Activated naive CD4-positive, alpha-beta T cell treated with anti-CD3 and anti-CD28 coated beads, Interleukin-2, amount 10 ng/mL, durations not matched to agents 7 days and 5 days (primary cell): ENCODE data around the gene PDE4DIP.
A peak's percentile ranks its signal among the peaks of the same experiment; 100 is the strongest.
"Not testable (repeated sequence)": the region's sequence is repeated elsewhere in the genome, so short reads cannot be mapped to it uniquely, and the experiment has no call there.

Experiments
- CTCF ChIA-PET: fragments of 350-600 bp; sonication (Branson Sonifier 250); formaldehyde crosslinking; loops from one replicate; lab custom pipeline; 2021; ENCODE audit warnings: antibody characterized with exemption; lab: Charles Lee
- DNase-seq: peaks from one replicate; pipeline ENCODE4 v3.0.0-alpha.2; 2020
- H3K27ac Mint-ChIP-seq: one replicate; pipeline ENCODE4 v1.8.0; 2021; ENCODE audit warnings: mild to moderate bottlenecking, moderate library complexity, mixed read lengths
- H3K27me3 Mint-ChIP-seq: one replicate; pipeline ENCODE4 v1.8.0; 2021; ENCODE audit warnings: mild to moderate bottlenecking, mixed read lengths
- H3K36me3 Mint-ChIP-seq: one replicate; pipeline ENCODE4 v1.8.0; 2021; ENCODE audit warnings: mixed read lengths
- H3K4me1 Mint-ChIP-seq: one replicate; pipeline ENCODE4 v1.8.0; 2021; ENCODE audit warnings: mixed read lengths
- H3K4me3 Mint-ChIP-seq: one replicate; pipeline ENCODE4 v1.8.0; 2021; ENCODE audit warnings: mild to moderate bottlenecking, moderate library complexity, mixed read lengths
- H3K9me3 Mint-ChIP-seq: one replicate; pipeline ENCODE4 v1.8.0; 2021; ENCODE audit warnings: mixed read lengths

The PDE4DIP gene

DNA sequence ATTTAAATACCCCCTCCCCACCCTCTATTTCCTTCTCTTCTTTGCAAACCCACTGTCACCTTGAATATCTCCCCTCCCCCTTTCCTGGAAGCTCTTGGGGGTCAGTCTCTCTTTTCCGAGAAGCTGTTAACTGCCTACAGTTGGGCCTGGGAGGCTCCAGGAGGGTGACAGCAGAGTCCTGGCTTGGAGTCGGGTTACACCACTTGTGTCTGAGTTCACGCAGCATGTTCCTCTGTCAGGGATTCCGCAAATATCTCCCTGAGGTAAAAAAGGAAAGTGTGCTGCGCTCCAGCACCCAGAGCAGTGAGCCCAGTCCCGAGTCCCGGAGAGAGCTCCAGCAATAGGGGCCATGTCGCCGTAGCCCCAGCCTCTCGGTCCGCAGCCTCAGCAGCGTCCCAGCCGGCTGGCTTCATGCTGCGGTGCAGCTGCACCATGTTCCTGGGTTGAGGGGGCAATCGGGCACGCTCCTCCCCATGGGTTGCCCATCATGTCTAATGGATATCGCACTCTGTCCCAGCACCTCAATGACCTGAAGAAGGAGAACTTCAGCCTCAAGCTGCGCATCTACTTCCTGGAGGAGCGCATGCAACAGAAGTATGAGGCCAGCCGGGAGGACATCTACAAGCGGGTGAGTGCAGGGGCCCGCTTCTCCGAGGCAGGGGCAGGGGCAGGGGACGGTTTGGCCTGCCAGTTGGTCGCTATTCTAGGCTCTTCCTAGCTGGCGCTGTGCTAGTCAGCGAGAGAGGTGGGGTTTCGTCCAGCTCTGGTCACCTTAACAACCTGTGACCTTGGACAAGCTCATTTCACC lies 45.2 kb downstream of the PDE4DIP start:
- H3K27me3 Mint-ChIP-seq, H3K36me3 Mint-ChIP-seq, H3K9me3 Mint-ChIP-seq, DNase-seq, H3K27ac Mint-ChIP-seq, H3K4me3 Mint-ChIP-seq, H3K4me1 Mint-ChIP-seq, CTCF ChIA-PET: not testable (repeated sequence)

GRCh38 chr1:148890075-148890568 lies 45.9 kb downstream of the PDE4DIP start:
- CTCF ChIA-PET, H3K27ac Mint-ChIP-seq, DNase-seq, H3K27me3 Mint-ChIP-seq, H3K4me3 Mint-ChIP-seq, H3K4me1 Mint-ChIP-seq, H3K9me3 Mint-ChIP-seq, H3K36me3 Mint-ChIP-seq: not testable (repeated sequence)

DNA sequence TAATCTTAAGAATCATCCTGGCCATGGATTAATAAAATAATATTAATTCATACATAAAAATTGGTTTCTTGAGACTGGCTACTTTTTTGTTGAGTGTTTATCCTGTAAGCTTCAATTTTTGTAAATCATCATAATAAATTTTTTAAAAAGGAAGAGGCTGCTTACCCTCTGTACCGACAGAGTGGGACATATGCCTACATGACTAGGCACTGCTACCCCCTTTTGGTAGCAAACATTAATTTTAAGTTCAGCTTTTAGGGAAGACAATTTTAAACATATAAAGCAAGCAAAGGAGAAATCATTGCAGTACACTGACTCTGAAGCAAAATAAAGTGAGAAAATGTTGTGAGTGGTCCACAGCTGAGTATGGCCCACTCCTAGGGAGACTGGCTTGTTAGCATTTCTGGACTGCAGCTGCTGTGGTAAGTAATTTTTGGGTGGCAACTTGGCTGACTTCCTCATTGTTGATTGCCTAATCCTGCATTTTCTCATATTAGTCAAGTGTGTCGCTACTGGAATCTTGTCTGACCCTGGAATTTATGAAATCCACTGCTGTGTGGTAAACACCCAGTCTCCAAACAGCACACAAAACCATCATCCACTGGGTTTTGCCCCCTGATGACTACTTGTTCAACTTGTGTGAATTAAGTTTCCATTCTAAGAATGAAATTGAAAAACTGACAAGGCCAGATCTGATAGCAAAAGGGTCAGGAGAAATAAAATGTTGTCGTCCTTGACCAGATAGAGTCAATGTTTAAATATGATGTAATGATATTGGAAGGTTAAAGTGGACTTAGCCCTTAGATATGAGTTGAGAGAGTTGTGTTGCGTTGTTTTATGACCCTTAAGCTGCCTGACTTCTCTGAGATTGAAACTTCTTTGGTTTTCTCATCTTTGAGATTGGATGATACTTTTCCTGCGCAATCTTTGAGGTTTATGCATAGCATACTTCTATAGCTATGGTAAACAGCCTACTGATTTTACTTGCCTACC lies 50.4 kb downstream of the PDE4DIP start:
- H3K4me3 Mint-ChIP-seq, H3K4me1 Mint-ChIP-seq, H3K9me3 Mint-ChIP-seq, CTCF ChIA-PET, H3K27ac Mint-ChIP-seq, H3K36me3 Mint-ChIP-seq, H3K27me3 Mint-ChIP-seq, DNase-seq: not testable (repeated sequence)

- H3K36me3 Mint-ChIP-seq, H3K27ac Mint-ChIP-seq, DNase-seq, CTCF ChIA-PET, H3K9me3 Mint-ChIP-seq, H3K27me3 Mint-ChIP-seq, H3K4me3 Mint-ChIP-seq, H3K4me1 Mint-ChIP-seq: not testable (repeated sequence)
Observed at GRCh38 chr1:148900026-148900425, 55.8 kb downstream of the PDE4DIP start.

DNA sequence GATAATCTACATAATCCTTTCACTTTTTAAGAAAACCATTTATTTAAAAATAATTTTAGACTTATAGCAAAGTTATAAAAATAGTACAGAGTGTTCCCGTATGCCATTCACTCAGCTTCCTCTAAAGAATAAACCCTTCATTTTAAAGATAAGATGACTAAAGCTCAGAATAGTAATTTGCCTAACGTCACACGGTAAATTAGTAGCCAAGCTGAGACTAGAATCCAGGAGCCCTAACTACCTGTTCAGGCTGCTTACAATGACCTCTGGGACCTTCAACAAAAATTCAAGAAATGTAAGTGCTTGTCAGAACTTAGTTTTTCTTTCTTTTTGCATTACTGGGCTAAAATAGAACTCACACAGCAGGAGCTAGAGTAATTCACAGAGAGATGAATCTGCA lies 56.5 kb downstream of the PDE4DIP start:
- DNase-seq, H3K36me3 Mint-ChIP-seq, CTCF ChIA-PET, H3K9me3 Mint-ChIP-seq, H3K4me3 Mint-ChIP-seq, H3K27me3 Mint-ChIP-seq, H3K4me1 Mint-ChIP-seq, H3K27ac Mint-ChIP-seq: not testable (repeated sequence)

GRCh38 chr1:148901150-148901952 lies 57.1 kb downstream of the PDE4DIP start:
- H3K4me1 Mint-ChIP-seq, DNase-seq, H3K9me3 Mint-ChIP-seq, CTCF ChIA-PET, H3K4me3 Mint-ChIP-seq, H3K27me3 Mint-ChIP-seq, H3K36me3 Mint-ChIP-seq: not testable (repeated sequence)
- peak overlapping the region; percentile 62 for H3K27ac Mint-ChIP-seq

DNA sequence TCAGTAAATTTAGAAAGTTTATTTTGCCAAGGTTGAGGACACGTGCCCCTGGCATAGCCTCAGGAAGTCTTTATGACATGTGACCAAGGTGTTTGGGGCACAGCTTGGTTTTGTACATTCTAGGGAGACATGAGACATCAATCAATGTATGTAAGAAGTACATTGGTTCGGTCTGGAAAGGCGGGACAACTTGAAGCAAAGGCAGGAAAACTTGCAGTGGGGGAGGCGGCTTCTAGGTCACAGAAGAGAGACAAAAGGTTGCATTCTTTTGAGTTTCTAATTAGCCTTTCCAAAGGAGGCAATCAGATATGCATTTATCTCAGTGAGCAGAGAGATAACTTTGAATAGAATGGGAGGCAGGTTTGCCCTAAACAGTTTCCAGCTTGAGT lies 57.7 kb downstream of the PDE4DIP start:
- H3K4me1 Mint-ChIP-seq, H3K9me3 Mint-ChIP-seq, H3K4me3 Mint-ChIP-seq, H3K27me3 Mint-ChIP-seq, H3K36me3 Mint-ChIP-seq, CTCF ChIA-PET, DNase-seq: not testable (repeated sequence)
- peak overlapping the region; percentile 62 for H3K27ac Mint-ChIP-seq

- H3K4me1 Mint-ChIP-seq, H3K36me3 Mint-ChIP-seq, H3K27ac Mint-ChIP-seq, CTCF ChIA-PET, H3K27me3 Mint-ChIP-seq, H3K4me3 Mint-ChIP-seq, H3K9me3 Mint-ChIP-seq, DNase-seq: not testable (repeated sequence)
Observed at GRCh38 chr1:148909219-148909826, 65.1 kb downstream of the PDE4DIP start.

DNA sequence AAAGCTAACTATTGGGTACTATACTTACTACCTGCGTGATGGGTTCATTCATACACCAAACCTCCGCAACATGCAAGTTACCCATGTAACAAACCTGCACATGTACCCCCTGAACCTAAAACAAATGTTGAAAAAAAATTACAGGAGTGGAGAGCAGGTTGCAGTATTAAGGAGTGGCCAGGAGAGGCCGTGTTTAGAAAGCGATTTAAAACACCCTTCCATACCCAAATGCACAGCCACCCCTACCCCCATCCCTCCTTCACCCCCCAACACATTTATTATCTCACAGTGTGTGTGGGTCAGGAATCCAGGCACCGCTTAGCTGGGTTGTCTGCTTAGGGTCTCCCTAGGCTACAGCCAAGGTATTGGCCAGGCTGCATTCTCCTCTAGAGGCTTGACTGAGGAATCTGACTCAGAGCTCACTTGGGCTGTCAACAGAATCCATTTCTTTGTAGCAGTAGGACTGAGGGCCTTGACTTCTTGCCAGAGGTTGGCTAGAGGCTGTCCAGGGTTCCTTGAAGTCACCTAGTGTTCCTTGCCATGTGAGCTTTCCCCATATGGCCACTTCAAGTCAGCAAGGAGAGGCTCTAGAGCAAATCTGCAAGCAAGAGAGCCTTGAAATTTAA lies 67.2 kb downstream of the PDE4DIP start:
- H3K27me3 Mint-ChIP-seq, H3K9me3 Mint-ChIP-seq, CTCF ChIA-PET, H3K36me3 Mint-ChIP-seq, H3K4me1 Mint-ChIP-seq, DNase-seq, H3K27ac Mint-ChIP-seq, H3K4me3 Mint-ChIP-seq: not testable (repeated sequence)

DNA sequence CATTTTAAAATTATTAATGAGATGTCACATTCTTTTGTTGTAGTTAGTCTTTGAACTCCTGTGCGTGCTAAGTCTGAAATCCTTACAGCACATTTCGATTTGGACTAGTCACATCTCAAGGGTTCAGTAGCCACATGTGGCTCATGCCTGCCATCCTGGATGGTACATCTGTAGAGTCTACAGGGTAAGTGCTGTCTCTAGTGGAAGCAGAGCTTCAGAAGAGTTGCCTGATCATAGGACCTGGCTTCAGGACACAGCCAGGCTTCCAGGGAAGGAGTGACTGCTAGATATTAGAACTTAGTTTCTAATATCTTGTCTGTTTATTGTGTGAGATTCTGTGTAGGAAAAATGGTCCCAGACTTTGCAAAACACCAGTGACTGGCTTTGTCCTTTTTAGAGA lies 72.0 kb downstream of the PDE4DIP start:
- DNase-seq, H3K4me3 Mint-ChIP-seq, H3K36me3 Mint-ChIP-seq, H3K9me3 Mint-ChIP-seq, H3K27ac Mint-ChIP-seq, H3K4me1 Mint-ChIP-seq, H3K27me3 Mint-ChIP-seq, CTCF ChIA-PET: not testable (repeated sequence)

GRCh38 chr1:148916695-148917348 lies 72.6 kb downstream of the PDE4DIP start:
- CTCF ChIA-PET, DNase-seq, H3K4me3 Mint-ChIP-seq, H3K4me1 Mint-ChIP-seq, H3K27me3 Mint-ChIP-seq, H3K36me3 Mint-ChIP-seq, H3K9me3 Mint-ChIP-seq, H3K27ac Mint-ChIP-seq: not testable (repeated sequence)

GRCh38 chr1:148918836-148919447 lies 74.7 kb downstream of the PDE4DIP start:
- H3K27ac Mint-ChIP-seq, DNase-seq, H3K4me3 Mint-ChIP-seq, CTCF ChIA-PET, H3K4me1 Mint-ChIP-seq, H3K9me3 Mint-ChIP-seq, H3K27me3 Mint-ChIP-seq, H3K36me3 Mint-ChIP-seq: not testable (repeated sequence)

- H3K4me3 Mint-ChIP-seq, H3K27me3 Mint-ChIP-seq, DNase-seq, H3K4me1 Mint-ChIP-seq, H3K9me3 Mint-ChIP-seq, H3K36me3 Mint-ChIP-seq, H3K27ac Mint-ChIP-seq, CTCF ChIA-PET: not testable (repeated sequence)
Observed at GRCh38 chr1:148921047-148921446, 76.8 kb downstream of the PDE4DIP start.
